ENCODE results near the gene KRTAP29-1. TPM values are rescaled to one million over a fixed set of nuclear protein-coding genes. Genes with fewer than 3 reads are reported as not detected.

The KRTAP29-1 gene
- total RNA-seq, result not detected

GRCh38 chr17:41301916-41302901, at the start of gene KRTAP29-1:
KRTAP29-1 (minus strand) TSS chr17:41302851; CDS start chr17:41302851, 0 bp downstream.

DNA sequence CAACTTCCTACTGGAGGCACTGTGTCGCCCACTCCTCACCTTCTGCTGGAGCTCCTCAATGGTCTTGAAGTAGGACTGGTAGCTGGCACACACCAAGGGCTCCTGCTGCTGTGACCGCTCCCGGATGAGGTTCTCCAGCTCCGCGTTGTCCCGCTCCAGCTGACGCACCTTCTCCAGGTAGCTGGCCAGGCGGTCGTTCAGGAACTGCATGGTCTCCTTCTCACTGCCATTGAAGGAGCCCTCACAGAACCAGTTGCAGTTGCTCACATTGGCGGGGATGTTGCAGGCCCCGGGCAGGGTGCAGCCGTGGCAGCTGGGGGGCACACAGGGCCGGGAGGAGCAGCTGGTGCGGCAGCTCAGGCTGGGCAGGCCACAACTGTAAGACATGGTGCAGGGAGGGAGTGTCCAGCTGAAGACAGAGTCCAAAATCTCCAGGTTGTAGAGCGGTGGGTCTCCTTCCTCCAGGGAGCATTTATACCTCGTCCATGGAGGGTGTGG, 47.8 kb upstream of the KRTAP29-1 start, which contains the start of gene KRT33A:
Gene KRT33A (minus strand): TSS at position 448 of the 498 bp plus-strand sequence. CDS start 61 bp downstream, at position 387.

DNA sequence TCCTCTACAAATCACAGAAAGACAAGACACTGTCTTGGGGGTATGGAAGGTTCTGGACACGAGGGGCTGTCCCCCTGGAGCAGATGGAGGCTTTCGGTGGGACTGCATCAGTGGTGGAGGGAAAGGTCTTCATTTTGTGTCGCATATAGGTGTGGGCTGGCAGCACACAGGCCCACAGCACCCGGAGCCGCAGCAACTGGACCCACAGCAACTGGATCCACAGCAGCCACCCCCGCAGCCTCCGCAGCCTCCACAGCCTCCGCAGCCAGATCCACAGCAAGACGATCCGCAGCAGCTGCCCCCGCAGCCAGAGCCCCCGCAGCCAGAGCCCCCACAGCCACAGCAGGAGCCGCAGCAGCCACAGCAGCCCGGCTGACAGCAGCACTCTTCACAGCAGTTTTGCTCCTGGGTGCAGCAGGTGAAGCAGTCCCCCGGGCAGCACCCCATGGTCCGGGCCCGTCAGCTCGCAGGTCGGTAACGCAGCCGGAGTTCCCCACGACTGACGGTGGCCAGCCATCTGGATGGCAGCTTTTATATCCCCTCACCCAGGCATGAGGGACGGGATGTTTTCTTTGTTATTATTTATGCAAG, 12.6 kb upstream of the KRTAP29-1 start, which contains the start of gene KRTAP17-1:
Gene KRTAP17-1 (minus strand): TSS at position 507 of the 591 bp plus-strand sequence. CDS start 60 bp downstream, at position 447.

DNA sequence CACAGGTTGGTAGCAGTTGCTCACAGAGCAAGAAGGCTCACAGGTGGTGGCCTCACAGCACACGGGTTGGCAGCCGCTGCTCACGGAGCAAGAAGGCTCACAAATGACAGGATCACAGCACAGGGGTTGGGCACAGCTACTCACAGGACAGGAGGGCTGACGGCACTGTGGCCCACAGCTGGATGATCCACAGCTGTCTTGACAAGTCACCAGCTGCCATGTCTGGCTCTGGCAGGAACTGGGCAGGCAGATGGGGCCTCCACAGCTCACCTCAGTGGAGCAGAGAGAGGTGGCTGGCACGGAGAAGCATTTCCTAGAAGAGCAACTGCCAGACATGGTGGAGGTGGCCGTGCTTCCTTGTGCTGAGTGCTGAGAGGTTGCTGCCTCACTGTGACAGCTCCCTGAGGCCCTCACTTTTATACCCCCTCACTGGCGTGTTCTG, 6.3 kb upstream of the KRTAP29-1 start, which contains the start of gene KRTAP16-1:
Gene KRTAP16-1 (minus strand): TSS at position 392 of the 442 bp plus-strand sequence. CDS start 56 bp downstream, at position 336.

DNA sequence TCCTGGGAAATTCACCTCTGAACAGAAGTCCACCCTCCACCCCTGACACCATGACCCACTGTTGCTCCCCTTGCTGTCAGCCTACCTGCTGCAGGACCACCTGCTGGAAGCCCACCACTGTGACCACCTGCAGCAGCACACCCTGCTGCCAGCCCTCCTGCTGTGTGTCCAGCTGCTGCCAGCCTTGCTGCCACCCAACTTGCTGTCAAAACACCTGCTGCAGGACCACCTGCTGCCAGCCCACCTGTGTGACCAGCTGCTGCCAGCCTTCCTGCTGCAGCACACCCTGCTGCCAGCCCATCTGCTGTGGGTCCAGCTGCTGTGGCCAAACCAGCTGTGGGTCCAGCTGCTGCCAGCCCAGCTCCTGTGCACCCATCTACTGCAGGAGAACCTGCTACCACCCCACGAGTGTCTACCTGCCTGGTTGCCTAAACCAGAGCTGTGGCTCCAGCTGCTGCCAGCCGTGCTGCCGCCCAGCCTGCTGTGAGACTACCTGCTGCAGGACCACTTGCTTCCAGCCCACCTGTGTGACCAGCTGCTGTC, 26.9 kb downstream of the KRTAP29-1 start, which contains the start of gene KRTAP9-7:
Gene KRTAP9-7 (plus strand): TSS at position 51 of the 543 bp plus-strand sequence. CDS start 0 bp downstream, at position 51.

DNA sequence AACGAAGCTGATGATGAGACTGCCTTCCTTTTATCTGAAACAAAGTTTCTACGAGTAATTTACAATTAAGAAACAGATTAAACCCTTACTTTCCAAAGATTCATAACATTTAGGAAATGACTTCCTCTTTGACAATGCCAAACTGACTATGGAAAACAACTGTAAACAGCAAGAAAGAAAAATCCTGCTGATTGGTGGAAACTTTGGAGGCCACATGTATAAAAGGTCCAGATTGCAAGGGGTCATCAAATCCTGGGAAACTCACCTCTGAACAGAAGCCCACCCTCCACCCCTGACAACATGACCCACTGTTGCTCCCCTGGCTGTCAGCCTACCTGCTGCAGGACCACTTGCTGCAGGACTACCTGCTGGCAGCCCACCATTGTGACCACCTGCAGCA, 37.6 kb downstream of the KRTAP29-1 start, which contains the start of gene KRTAP9-6:
Gene KRTAP9-6 (plus strand): TSS at position 301 of the 400 bp plus-strand sequence. CDS start 0 bp downstream, at position 301.

GRCh38 chr17:41255381-41256290, 47.0 kb downstream of the KRTAP29-1 start, which contains the start of gene KRTAP9-9:
KRTAP9-9 (plus strand) TSS chr17:41255384.

Other genes with a start within 250 kb of the KRTAP29-1 start
- not detected for gene KRTAP2-2, start 247.6 kb downstream of the KRTAP29-1 start, total RNA-seq
- not detected for gene KRTAP2-3, start 242.7 kb downstream of the KRTAP29-1 start, total RNA-seq
- not detected for gene KRTAP2-4, start 237.0 kb downstream of the KRTAP29-1 start, total RNA-seq
- not detected for gene KRTAP4-7, start 218.7 kb downstream of the KRTAP29-1 start, total RNA-seq
- not detected for gene KRTAP4-8, start 204.7 kb downstream of the KRTAP29-1 start, total RNA-seq
- not detected for gene KRTAP4-16, start 200.6 kb downstream of the KRTAP29-1 start, total RNA-seq
- not detected for gene KRTAP4-9, start 197.5 kb downstream of the KRTAP29-1 start, total RNA-seq
- not detected for gene KRTAP4-11, start 184.5 kb downstream of the KRTAP29-1 start, total RNA-seq
- not detected for gene KRTAP4-12, start 178.7 kb downstream of the KRTAP29-1 start, total RNA-seq
- not detected for gene KRTAP4-6, start 162.3 kb downstream of the KRTAP29-1 start, total RNA-seq
- not detected for gene KRTAP4-5, start 153.0 kb downstream of the KRTAP29-1 start, total RNA-seq
- not detected for gene KRTAP4-4, start 142.1 kb downstream of the KRTAP29-1 start, total RNA-seq
- gene KRTAP4-3, start 134.6 kb downstream of the KRTAP29-1 start, total RNA-seq, result not detected
- gene KRTAP4-2, start 124.6 kb downstream of the KRTAP29-1 start, total RNA-seq, result not detected
- not detected for gene KRTAP4-1, start 117.9 kb downstream of the KRTAP29-1 start, total RNA-seq
- not detected for gene KRTAP9-1, start 113.0 kb downstream of the KRTAP29-1 start, total RNA-seq
- gene KRTAP9-2, start 76.2 kb downstream of the KRTAP29-1 start, total RNA-seq, result not detected
- not detected for gene KRTAP9-3, start 70.4 kb downstream of the KRTAP29-1 start, total RNA-seq
- 0.44 TPM for gene KRTAP9-8, start 64.9 kb downstream of the KRTAP29-1 start, total RNA-seq
- gene KRTAP9-4, start 53.2 kb downstream of the KRTAP29-1 start, total RNA-seq, result not detected
- gene KRTAP9-9, start 47.5 kb downstream of the KRTAP29-1 start, total RNA-seq, result not detected
- gene KRTAP9-6, start 37.5 kb downstream of the KRTAP29-1 start, total RNA-seq, result not detected
- gene KRTAP9-7, start 27.2 kb downstream of the KRTAP29-1 start, total RNA-seq, result not detected
- gene KRTAP16-1, start 6.5 kb upstream of the KRTAP29-1 start, total RNA-seq, result not detected
- not detected for gene KRTAP17-1, start 12.9 kb upstream of the KRTAP29-1 start, total RNA-seq
- not detected for gene KRT33A, start 48.0 kb upstream of the KRTAP29-1 start, total RNA-seq
- not detected for gene KRT33B, start 67.0 kb upstream of the KRTAP29-1 start, total RNA-seq
- gene KRT34, start 79.5 kb upstream of the KRTAP29-1 start, total RNA-seq, result not detected
- gene KRT31, start 94.8 kb upstream of the KRTAP29-1 start, total RNA-seq, result not detected
- not detected for gene KRT37, start 121.7 kb upstream of the KRTAP29-1 start, total RNA-seq
- gene KRT38, start 138.1 kb upstream of the KRTAP29-1 start, total RNA-seq, result not detected
- not detected for gene KRT32, start 164.5 kb upstream of the KRTAP29-1 start, total RNA-seq
- gene KRT35, start 178.3 kb upstream of the KRTAP29-1 start, total RNA-seq, result not detected
- gene KRT36, start 187.1 kb upstream of the KRTAP29-1 start, total RNA-seq, result not detected
- gene KRT13, start 202.8 kb upstream of the KRTAP29-1 start, total RNA-seq, result 200 TPM
- gene KRT15, start 216.0 kb upstream of the KRTAP29-1 start, total RNA-seq, result 80.3 TPM
- 131 TPM for gene KRT19, start 225.5 kb upstream of the KRTAP29-1 start, total RNA-seq